Body of pancreas (tissue), 4 donors: ENCODE measurements around the gene KIAA1217. TPM values are rescaled to one million over a fixed set of nuclear protein-coding genes. Genes with fewer than 3 reads are reported as not detected.

Experiments used
- ATAC-seq: fragments of 150-250 bp; one replicate; pipeline ENCODE4 v1.9.1; 2016
- DNase-seq, 4 donors: peaks; one replicate each; pipeline ENCODE4 v3.0.0-alpha.2; 2019
- H3K27ac ChIP-seq, 4 donors: fragments of 200-600 bp; sonication (generic); 1 replicate in 3 of 4; 2 replicates in 1 of 4; pipeline versions ENCODE4 v1.5.1 to v1.6.1; 2016 to 2019; ENCODE audit warnings: mild to moderate bottlenecking in 1 of 4, mixed read lengths in 1 of 4, moderate library complexity in 1 of 4
- H3K27me3 ChIP-seq, 2 donors: fragments of 200-600 bp; sonication (generic); one replicate each; pipeline ENCODE4 v1.6.0; 2016; ENCODE audit warnings: mild to moderate bottlenecking in 1 of 2
- H3K36me3 ChIP-seq, 2 donors: fragments of 200-600 bp; sonication (generic); replicated peaks in 1 of 2; 2 replicates each; pipeline ENCODE4 v1.5.1; 2016; ENCODE audit warnings: low read depth in 2 of 2; ENCODE audit not compliant: insufficient read depth in 1 of 2
- H3K4me1 ChIP-seq: fragments of 200-600 bp; sonication (generic); one replicate; pipeline ENCODE4 v1.6.0; 2016
- H3K4me3 ChIP-seq, 2 donors: fragments of 200-600 bp; sonication (generic); 1 replicate in 1 of 2; 2 replicates in 1 of 2; pipeline ENCODE4 v1.5.1; 2016 to 2019
- H3K9me3 ChIP-seq, 3 donors: fragments of 200-600 bp; sonication (generic); 1 replicate in 2 of 3; 2 replicates in 1 of 3; pipeline ENCODE4 v1.5.1; 2016
- CTCF ChIP-seq, 7 experiments: fragments of 450-650 bp in 4 of 7; fragments of 200-600 bp in 3 of 7; sonication (generic) in 3 of 7; IDR thresholded peaks; one replicate each; pipeline ENCODE4 v1.5.1; 2016 to 2019; ENCODE audit warnings: antibody characterized with exemption in 7 of 7
- POLR2A ChIP-seq, 3 donors: fragments of 450-650 bp; IDR thresholded peaks; one replicate each; pipeline ENCODE4 v1.6.1; 2016; ENCODE audit warnings: antibody characterized with exemption in 3 of 3, mild to moderate bottlenecking in 2 of 3
- WGBS, 2 donors: methylation state at CpG; one replicate each; pipeline ENCODE4 v1.1.5; 2017; 5-methylcytosine and 5-hydroxymethylcytosine counted together
- intact Hi-C: fragments of 100-400 bp; cut with DNase I; formaldehyde crosslinking; loops from one replicate; pipeline ENCODE4 v1.15.1; 2023
- total RNA-seq, 2 donors: library from RNA; depleted of rRNA; stranded (reverse); fragments of >200 nt; gene quantifications; one replicate each; pipeline ENCODE4 v1.1.0, GENCODE V29; 2016

Gene KIAA1217
- total RNA-seq, 2 donors from 2014 or later, result 25.9 to 36.9 TPM

DNA sequence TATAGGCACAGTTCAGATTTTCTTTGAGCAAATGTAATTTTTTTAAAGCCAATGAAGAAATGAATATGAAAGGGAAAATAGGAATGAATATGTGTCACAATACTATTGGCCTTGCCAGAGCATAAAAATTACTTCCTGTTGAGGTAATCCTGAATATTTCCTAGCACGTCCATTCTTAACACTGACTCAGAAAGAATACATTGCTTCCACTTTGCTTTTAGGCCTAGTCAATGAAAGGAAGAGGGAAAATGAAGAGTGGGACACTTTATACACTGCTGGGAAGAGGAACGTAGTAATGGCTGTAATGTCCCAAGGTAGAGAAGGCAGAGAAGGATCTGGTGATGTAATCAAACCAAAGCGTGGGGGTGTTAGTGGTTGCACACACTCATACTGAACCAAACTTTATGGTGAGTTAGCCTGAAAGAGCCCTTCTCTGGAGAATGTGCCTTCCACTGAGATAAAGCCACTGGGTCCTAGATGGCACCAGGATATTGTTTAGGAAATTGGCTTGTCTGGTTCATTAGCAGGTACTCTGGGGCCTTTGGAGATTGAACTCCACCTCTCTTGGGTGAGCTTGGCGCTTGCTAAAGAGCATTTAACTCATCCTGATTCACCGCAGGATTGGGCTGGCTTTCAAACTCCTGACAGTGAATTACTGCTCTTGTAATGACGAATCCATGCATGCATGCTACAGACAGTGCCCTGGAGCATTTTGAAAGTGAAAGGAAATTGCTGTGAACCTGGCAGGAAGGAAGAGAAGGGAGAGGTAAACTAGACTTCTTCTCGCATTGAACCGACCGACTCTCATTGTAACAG is 254.9 kb downstream of the KIAA1217 start:
- DNase-seq, result peak in 1 of 4 donors; percentile 29
- Histone ChIP-seq H3K27me3 (no peaks in the 10 kb centered on the region), H3K9me3 (no peaks in the 10 kb centered on the region), H3K27ac (peak overlapping the region; percentile 93 to 96 (median 95)), H3K36me3 (no peaks in the 10 kb centered on the region), H3K4me1 (peaks cover 41% of the 10 kb centered on the region), H3K4me3 (no peak overlapping the region)
- TF ChIP-seq POLR2A (IDR thresholded peaks at IDR 0.05) (peak in 1 of 3 donors; percentile 15), CTCF (IDR thresholded peaks at IDR 0.05) (no peak)
- ATAC-seq, result no peak
- intact Hi-C loops, result no loop called here
- 57 to 67% methylated on average over 9 of the region's 9 CpGs for WGBS, 2 donors

GRCh38 chr10:24465124-24465874 is 256.4 kb downstream of the KIAA1217 start:
- intact Hi-C loops, result no loop called here
- Histone ChIP-seq H3K4me1 (peaks cover 52% of the 10 kb centered on the region), H3K36me3 (no peaks in the 10 kb centered on the region), H3K9me3 (no peaks in the 10 kb centered on the region), H3K27ac (peak overlapping the region; percentile 93 to 96 (median 95)), H3K4me3 (no peak overlapping the region), H3K27me3 (no peaks in the 10 kb centered on the region)
- 15 to 38% methylated on average over 12 to 14 of the region's 14 CpGs for WGBS, 2 donors
- ATAC-seq, result peak; percentile 33
- TF ChIP-seq POLR2A (IDR thresholded peaks at IDR 0.05) (peak in 1 of 3 donors; percentile 24), CTCF (IDR thresholded peaks at IDR 0.05) (no peak)
- DNase-seq, result peak in 3 of 4 donors; percentile 56 to 63 (median 59)

- peaks cover 58% of the 10 kb centered on the region for H3K4me1 ChIP-seq
- peak in 4 of 7 experiments; percentile 9 to 37 (median 15) for TF ChIP-seq CTCF (IDR thresholded peaks at IDR 0.05)
- TF ChIP-seq POLR2A (IDR thresholded peaks at IDR 0.05), result peak; percentile 18 to 83 (median 79)
- H3K27me3 ChIP-seq, result no peaks in the 10 kb centered on the region
- WGBS, 2 donors, result 13 to 20% methylated on average over 16 of the region's 16 CpGs
- intact Hi-C loops, result no loop called here
- H3K36me3 ChIP-seq, result no peaks in the 10 kb centered on the region
- H3K9me3 ChIP-seq, result no peaks in the 10 kb centered on the region
- H3K4me3 ChIP-seq, result no peak overlapping the region
- ATAC-seq (peak; percentile 83), DNase-seq (peak; percentile 71 to 88 (median 80))
- peak overlapping the region; percentile 93 to 96 (median 95) for H3K27ac ChIP-seq
These were observed 257.2 kb downstream of the KIAA1217 start for GRCh38 chr10:24465891-24466818.

GRCh38 chr10:24467136-24467535 is 258.2 kb downstream of the KIAA1217 start:
- no peak overlapping the region for H3K4me3 ChIP-seq
- no peak for TF ChIP-seq POLR2A (IDR thresholded peaks at IDR 0.05)
- no peak for TF ChIP-seq CTCF (IDR thresholded peaks at IDR 0.05)
- H3K4me1 ChIP-seq, result peaks cover 58% of the 10 kb centered on the region
- no peaks in the 10 kb centered on the region for H3K36me3 ChIP-seq
- no peaks in the 10 kb centered on the region for H3K27me3 ChIP-seq
- H3K9me3 ChIP-seq, result no peaks in the 10 kb centered on the region
- peak overlapping the region; percentile 93 to 96 (median 95) for H3K27ac ChIP-seq
- WGBS, 2 donors, result 12 to 14% methylated on average over 1 of the region's 1 CpG
- intact Hi-C loops, result no loop called here
- DNase-seq (no peak), ATAC-seq (no peak)
